ENCODE data around the gene SLCO3A1.

The SLCO3A1 gene

DNA sequence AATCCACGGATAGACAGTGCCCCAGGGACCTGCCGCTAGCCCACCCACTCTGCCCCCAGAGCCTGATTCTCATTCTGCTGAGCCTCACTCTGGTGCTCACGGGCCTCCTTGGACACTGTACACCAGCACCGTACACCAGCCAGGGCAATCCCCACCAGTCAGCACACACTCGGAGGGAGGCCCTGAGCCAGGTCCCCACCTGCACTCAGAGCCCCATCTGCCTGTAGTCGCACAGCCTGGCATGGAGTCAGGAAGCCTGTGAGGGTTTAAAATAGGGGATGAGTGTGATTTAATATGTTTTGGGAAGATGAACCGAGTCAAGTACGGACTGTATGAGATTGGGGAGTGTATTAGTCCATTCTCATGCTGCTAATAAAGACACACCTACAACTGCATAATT lies 223.0 kb downstream of the SLCO3A1 start:
- DNase-seq: no peak

GRCh38 chr15:92077353-92078085 lies 224.0 kb downstream of the SLCO3A1 start:
- peak; percentile 57 for DNase-seq

- no peak for DNase-seq
These were observed 224.8 kb downstream of the SLCO3A1 start for GRCh38 chr15:92078270-92078669.

DNA sequence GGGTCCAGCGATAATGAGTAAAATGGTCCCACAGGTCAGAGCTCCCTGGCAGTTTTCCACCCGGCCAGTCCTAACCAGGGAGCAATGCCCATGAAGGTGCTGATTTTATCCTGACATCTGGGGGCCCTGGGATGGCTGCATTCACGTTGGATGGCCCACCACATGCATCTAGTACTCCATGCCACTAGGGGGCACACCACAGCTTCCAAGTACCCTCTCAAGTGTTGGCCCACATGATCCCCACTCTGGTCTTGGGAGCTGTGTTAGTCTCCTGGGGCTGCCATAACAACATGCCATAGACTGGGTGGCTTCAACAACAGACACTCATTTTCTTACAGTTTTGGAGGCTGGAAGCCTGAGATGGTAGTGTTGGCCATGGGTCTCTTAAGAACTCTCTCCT lies 225.5 kb downstream of the SLCO3A1 start:
- DNase-seq: no peak

DNA sequence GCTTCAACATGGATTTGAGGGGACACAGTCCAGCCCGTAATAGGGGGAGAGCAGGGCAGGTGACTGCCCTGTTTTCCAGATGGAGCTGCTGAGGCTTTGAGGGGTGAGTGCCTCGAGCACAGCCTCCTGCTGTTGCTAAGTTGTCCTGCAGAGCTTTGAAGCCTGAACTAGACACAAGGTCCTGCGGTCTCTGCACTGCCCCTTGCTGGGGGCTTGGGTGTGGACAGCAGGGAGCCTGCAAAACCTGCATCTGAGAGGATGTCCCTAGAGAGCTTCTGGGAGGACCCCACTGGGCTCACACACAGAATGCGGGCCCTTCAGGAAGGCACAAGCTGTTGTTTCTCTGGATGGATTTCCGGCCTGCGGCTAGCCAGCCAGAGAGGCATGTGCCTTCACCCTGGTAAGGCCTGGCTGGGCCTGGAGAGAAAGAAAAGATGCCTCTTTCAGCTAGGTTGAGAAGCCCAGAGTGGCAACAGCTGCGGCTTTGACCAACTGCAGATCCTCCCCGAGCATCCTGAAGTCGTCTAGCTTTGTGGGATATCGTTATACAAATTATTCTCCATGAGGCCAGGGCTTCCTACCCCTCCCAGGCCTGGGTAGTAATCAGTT lies 226.2 kb downstream of the SLCO3A1 start:
- DNase-seq: no peak

DNA sequence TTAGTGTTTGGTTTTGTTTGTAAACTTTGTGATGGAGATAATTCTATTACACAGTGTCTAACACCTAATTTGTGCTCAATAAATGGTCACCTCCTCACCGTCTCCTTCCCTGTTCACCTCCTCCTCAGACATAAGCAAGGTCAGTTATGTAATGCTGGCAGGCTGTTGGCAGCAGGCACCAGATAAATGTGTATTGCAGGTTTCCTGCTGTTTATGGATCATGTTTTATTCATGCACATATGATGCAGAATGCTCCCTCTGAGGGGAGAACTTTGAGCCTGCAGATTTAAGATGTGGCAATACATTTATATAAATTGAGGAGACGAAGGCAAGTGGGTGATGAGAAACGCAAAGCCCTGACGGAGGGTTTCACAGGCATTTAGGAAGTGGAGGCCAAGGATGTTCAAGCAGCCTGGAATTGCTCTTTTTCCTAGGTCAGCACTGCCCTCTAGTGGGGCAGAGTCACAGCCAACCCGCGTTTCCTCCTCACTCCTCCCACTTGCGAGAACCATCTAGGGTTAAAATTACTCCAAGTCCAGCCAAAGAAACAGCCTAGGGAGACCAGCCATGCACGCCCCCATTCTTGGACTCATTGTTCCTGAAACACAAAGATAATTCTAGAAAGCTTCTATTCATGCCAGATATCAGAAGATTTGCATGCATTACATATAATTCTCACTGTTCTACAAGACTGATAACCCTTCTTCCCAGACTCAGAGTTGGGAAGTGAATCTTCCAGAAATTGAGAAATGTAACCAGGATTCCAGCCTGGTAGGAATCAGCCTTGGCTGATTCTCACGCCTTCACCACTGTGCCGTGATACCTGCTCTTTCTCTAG lies 228.7 kb downstream of the SLCO3A1 start:
- peak; percentile 24 for DNase-seq

- DNase-seq: no peak
These were observed 229.7 kb downstream of the SLCO3A1 start for GRCh38 chr15:92083190-92083589.

- DNase-seq: no peak
These were observed 233.7 kb downstream of the SLCO3A1 start for GRCh38 chr15:92087211-92087610.

DNA sequence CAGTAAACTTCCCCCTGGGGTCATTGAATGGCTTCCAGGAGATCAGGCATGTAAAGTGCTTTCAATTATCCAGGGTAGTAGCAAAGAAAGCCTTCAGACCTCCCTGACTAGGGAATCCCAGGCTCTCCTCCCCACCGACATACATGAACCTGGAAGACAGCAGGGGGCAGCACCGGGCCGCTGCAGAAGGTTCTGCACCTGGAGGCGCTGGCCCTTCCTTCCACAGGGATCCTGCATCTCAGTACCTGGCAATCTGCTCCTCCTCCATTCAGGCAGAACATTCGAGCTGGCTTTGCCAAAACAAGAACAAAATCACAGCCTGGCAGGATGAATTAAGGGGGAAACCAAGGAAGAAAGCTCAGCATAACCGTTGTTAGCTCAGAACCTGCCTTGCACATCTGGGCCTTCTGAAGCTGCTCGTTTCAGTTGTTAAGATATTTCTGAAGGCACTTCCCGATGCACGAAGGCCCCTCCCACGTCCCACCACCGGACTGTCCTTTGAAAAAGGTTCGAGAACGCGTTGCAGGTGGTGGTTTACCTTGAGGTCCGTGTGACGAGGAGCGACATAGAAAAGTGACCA lies 237.7 kb downstream of the SLCO3A1 start:
- no peak for DNase-seq

- no peak for DNase-seq
These were observed 239.0 kb downstream of the SLCO3A1 start for GRCh38 chr15:92092289-92093105.

DNA sequence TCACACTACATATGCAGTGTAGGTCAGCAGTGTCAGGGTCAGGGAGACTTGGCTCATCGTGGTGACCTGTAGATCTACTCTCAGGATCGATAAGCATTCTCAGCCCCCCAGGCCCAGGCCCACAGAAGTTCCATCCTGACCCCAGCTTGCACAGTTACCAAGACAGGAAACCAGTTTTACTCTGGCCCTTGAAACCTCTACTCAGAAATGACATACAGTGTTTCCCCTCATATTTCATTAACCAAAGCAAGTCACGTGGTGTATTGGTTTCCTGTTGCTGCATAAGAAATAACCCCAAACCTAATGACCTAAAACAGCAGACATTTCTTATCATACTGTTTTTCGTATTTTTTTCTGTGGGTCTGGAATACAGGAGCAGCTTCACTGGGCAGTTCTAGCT lies 242.2 kb downstream of the SLCO3A1 start:
- no peak for DNase-seq

- DNase-seq: peak; percentile 29
These were observed 244.1 kb downstream of the SLCO3A1 start for GRCh38 chr15:92097474-92098178.

DNA sequence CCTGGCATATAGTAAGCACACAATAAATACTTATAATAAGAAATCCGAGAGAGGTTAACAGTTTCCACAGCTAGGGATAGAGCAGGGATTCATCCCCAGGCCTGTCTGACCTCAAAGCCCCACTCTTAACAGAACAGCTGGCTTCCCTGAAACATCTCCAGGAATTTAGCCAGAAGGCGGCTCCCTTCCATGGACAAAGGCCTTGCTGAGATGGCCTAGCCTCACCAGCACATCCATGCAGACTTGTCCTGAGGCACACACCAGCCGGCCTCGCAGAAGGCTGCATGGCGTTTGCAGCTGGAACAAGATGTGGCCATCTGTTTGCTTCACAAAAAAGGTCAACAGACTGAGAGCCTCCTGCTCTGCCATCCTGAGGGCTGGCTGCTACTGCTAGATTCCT lies 245.4 kb downstream of the SLCO3A1 start:
- DNase-seq: no peak

DNA sequence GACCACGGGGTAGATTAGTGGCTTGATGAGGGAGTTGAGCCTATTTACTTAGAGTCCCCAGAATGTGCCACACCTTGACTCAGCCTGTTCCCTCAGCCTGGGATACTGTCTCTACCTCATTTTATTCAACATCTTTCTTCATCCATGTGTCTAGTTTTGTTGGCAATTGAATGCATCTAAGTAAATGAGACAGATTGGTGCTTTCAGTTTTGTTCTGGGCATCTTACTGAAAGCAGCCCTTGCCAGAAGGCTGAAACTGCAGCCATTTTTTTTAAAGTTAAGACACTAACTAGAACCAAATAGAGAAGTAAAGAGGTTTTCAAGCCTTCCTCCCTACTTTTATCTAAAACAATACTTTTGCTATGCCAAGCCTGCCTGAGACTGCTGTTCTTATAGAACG lies 246.8 kb downstream of the SLCO3A1 start:
- no peak for DNase-seq

DNA sequence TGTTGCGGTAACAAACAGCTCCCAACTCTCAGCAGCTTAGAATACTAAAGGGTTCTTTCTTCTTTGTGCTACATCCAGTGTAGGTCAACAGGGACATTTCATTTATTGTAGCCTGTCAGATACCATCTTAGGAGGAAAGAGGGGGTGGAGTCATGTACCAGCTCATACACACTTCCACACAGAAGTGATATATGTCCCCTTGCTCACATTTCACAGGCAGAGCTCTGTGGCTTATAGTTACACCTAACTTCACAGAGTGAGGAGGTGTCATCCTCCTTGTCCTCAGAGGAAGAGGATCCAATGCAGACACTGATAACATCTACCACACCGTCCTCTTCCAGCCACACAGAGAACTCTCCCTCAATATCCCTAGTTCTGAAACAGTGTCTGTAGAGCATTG lies 247.2 kb downstream of the SLCO3A1 start:
- DNase-seq: no peak

DNA sequence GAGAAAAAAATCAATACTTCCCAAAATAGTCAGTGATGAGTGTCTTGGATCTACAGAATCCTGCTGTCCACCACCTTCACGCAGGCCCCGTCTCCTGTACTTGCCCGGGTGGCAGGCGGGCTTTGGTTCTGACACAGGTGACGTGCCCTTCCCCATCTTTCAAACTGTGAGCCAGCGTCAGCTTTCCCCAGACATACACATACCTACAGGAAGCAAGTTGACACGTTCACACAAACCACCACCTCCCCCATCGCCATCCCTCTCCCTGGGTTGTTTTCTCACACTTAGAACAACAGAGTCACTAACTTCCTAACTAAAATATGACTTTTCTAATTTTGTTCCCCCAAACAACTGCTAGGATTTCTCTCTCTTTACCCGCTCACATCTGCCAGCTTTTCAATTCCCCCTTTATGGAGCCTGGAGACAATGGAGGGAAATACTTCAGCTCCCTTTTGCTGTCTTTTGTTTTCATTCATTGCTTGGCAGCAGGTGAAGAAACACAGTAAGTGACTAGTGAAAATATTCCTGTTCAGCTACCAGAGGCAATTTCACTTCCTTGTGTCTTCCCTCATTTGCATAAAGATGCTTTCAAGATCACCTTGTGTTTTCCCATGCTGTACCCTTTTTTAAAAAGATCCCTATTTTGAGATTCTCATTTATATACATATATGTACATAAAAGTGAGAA lies 248.3 kb downstream of the SLCO3A1 start:
- no peak for DNase-seq

DNA sequence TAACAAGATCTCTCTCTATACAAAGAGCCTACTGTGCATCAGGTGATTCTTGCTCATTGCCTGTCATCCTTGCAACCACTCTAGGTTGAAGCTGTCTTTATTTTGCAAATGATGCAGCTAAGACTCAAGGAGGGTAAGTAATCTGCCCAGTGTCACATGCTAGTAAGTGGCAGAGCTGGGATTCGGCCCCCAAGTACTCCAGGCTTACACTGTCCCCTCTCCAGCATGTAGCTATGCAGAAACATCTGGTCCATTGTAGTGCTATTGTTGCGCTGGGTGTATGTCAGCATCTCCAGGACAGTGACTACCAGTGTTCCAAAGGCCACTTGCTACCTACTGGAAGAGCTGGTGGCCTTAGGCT lies 248.9 kb downstream of the SLCO3A1 start:
- no peak for DNase-seq

DNA sequence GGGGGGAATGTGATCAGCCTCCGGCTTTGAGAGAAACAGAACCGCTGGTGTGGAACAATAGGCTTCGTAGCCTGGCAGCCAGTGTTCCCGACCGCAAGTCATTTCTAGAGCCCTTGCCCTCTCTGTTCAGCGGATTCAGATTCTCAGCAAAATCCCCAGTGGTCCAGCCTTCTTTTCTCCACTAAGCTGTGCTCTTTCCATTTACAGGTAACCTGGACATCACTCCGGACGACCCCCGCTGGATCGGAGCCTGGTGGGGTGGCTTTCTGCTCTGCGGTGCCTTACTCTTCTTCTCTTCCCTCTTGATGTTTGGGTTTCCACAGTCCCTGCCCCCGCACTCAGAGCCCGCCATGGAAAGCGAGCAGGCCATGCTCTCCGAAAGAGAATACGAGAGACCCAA lies 250.6 kb downstream of the SLCO3A1 start:
- no peak for DNase-seq

- no peak for DNase-seq
These were observed 252.1 kb downstream of the SLCO3A1 start for GRCh38 chr15:92105611-92106010.

GRCh38 chr15:92107510-92107909 lies 254.0 kb downstream of the SLCO3A1 start:
- no peak for DNase-seq

GRCh38 chr15:92109191-92109873 lies 255.8 kb downstream of the SLCO3A1 start:
- no peak for DNase-seq
